ENCODE data around the gene PTPRF.
A peak's percentile ranks its signal among the peaks of the same experiment; 100 is the strongest.

The PTPRF gene

DNA sequence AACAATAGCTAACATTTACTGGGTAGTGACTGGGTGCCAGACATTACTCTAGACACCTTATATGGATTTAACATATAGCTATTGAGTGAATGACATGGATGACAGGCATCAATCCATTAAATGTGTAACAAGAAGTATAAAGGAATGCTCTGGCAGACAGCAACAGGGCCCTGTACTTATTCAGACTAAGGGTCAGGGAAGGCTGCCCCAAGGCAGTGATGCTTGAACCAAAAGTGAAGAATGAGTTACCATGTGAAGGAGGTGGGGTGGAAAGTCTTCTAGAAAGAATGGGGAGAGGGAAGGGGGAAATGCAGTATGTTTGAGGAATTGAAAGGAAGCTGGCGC, 8.3 kb upstream of the PTPRF start:
- DNase-seq (ENCODE audit: low read depth), result no peak
- H3K4me3 ChIP-seq (ENCODE audit: low read length), result no peak overlapping the region
- TF ChIP-seq CTCF (conservative IDR thresholded peaks at IDR 0.05; ENCODE audit: low read length), result no peak

DNA sequence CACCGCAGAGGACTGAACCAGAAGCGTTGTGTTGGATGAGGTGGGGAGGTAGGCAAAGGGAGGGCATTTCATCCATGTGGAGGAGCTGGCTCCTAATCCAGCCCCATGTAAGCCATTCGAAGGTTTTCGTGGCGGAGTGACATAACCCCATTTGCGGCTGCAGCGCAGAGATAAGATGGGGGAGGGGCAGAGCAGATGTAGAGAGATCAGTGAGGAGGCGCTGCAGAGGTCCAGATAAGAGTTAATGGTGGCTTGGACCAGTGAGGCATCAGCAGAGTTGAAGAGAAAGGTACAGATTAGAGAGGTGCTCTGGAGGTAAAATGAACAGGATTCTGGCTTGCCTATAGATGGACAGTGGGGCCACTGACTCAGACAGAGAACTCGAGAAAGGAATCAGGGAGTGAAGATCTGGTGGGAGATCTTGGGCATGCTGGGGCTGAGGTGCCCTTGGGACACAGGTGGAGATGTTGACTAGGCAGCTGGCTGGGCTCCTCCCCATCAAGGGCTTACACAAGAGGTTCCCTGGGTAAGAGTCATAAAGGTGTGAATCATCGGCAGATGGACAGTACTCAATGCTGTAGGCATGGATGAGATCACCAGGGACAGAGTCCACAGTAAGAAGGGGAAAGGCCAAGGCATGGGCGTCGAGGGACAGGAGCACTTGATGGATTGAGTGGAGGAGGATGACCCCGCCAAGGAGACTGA, 7.8 kb upstream of the PTPRF start:
- peak; percentile 58 for DNase-seq (ENCODE audit: low read depth)
- TF ChIP-seq CTCF (conservative IDR thresholded peaks at IDR 0.05; ENCODE audit: low read length), result no peak
- H3K4me3 ChIP-seq (ENCODE audit: low read length), result no peak overlapping the region

DNA sequence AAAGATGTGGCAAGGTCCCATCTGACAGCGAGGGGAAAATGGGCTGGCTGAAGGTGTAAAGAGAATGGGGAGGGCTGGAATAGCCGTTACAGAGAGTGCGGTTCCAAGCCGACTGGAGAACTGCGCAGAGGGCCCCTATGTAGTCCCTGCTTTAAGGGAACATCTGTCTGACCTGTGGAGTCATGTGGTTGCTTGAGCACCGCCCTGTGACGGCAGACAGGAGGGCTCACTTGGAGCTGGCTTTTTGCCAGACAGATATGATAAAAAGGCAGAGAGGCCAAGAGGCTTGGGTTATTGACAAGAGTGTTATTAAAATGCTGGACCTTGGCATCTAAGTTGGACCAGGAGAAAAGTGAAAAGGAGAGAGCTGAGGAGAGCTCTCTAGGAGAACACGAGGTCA, 5.9 kb upstream of the PTPRF start:
- no peak for DNase-seq (ENCODE audit: low read depth)
- TF ChIP-seq CTCF (conservative IDR thresholded peaks at IDR 0.05; ENCODE audit: low read length), result no peak
- no peak overlapping the region for H3K4me3 ChIP-seq (ENCODE audit: low read length)

GRCh38 chr1:43526002-43526401, 4.7 kb upstream of the PTPRF start:
- H3K4me3 ChIP-seq (ENCODE audit: low read length), result no peak overlapping the region
- no peak; the same call in 1 of the 2 replicates for TF ChIP-seq CTCF (conservative IDR thresholded peaks at IDR 0.05; ENCODE audit: low read length)
- peak; percentile 76 for DNase-seq (ENCODE audit: low read depth)

DNA sequence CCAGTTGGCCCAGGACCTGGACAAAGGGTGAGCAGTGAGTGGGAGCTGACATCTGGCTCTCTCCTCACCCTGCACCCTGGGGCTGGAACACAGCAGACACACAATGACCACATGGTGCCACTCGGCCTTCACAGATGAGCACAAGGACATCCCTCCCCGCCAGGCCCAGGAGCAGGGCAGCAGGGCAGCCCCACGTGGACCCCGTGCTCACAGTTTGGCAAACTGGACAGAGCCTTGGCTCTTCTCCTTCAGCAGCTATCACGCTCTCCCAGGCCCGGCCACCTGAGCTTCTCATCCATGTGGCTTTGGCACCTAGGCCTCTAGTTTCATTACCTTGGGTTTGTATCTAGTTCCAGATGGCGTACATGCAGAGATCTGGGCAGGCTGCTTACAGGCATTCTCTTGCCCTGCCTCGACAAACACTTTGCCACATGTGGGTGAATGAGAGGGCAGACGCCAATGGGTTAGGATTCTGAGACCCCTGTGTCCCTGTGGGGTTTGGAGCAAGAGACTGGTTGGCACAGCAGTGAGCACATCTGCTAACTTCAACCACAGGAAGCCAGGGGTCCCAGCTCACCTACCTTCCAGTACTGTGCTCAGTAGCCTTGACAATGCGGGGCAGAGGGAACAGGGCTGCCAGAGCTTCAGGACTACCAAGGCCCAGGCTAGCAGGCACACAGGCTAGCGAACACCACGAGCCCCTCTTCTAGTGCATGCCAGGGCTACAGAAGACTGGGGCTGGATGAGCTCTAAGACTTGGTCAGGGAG, 3.4 kb upstream of the PTPRF start:
- H3K4me3 ChIP-seq (ENCODE audit: low read length), result no peak overlapping the region
- no peak for TF ChIP-seq CTCF (conservative IDR thresholded peaks at IDR 0.05; ENCODE audit: low read length)
- DNase-seq (ENCODE audit: low read depth), result no peak

DNA sequence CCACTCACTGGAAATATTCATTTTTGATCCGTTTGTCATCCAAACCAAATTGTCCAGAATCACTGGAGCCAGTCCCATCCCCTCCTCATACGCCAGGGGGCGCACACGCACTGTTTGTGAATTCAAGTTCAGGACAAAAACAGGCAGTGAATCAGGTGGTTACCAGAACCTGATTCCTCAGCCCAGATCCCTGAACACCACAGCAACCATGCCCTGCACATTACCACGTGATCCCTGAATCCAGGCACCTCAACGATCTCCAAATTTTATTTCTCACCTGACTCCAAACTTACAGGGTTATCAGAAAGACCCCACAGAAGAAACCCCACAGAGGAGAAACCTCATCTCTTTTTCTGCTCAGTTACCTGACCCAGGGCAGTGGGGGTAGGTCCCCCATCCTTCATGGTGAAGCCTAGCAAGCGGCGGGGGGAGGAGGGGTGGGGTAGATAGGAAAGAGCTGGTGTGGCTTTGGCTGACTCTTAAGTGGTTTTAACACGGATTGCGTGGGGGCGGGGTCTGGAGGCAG, 1.4 kb upstream of the PTPRF start:
- no peak overlapping the region for H3K4me3 ChIP-seq (ENCODE audit: low read length)
- TF ChIP-seq CTCF (conservative IDR thresholded peaks at IDR 0.05; ENCODE audit: low read length), result peak; percentile 98
- DNase-seq (ENCODE audit: low read depth), result peak; percentile 86

All from AG10803 (cell line).